ENCODE data around the gene PTGES2.

DNA sequence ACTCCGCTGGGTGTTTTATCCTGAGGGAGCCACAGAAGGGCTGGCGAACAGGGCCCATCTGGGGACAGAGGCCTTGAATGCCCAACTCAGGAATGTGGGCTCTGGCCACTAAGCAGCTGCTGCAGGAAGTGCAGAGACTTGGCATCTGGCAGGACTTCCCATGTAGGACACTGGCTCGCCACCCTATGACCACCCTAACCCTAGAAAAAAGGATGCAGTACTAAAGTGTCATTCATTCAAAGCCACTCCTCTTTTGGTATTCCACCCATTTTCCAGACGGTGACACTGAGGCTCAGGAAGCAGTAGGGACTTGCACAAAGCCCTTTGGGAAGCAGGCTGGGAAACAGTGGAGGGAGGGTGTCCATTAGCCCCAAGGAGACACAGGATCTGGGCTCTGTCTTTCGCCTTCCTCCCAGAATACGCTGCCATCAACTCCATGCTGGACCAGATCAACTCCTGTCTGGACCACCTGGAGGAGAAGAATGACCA is 35.5 kb upstream of the PTGES2 start:
- no peak for TF ChIP-seq GATA2 (IDR thresholded peaks at IDR 0.05; ENCODE audit: low read depth, low read length)
- no peak for TF ChIP-seq GATA3 (IDR thresholded peaks at IDR 0.05; ENCODE audit: low read depth, low read length)

Measured in SH-SY5Y (cell line).